HG03571 (cell line): ENCODE results near the gene RTN4IP1.
"Not testable (repeated sequence)": the region's sequence is repeated elsewhere in the genome, so short reads cannot be mapped to it uniquely, and the experiment has no call there.

Experiments
- ATAC-seq: cut with Tn5 transposase; IDR thresholded peaks from one replicate; pipeline ENCODE4 v1.9.1; 2021; ENCODE audit not compliant: unreplicated experiment

RTN4IP1 gene

GRCh38 chr6:106586815-106587415 lies 42.4 kb downstream of the RTN4IP1 start:
- no peak for ATAC-seq

GRCh38 chr6:106581468-106581867 lies 47.8 kb downstream of the RTN4IP1 start:
- no peak for ATAC-seq

GRCh38 chr6:106579281-106579680 lies 50.0 kb downstream of the RTN4IP1 start:
- ATAC-seq = no peak

GRCh38 chr6:106574741-106575458 lies 54.4 kb downstream of the RTN4IP1 start:
- no peak for ATAC-seq

GRCh38 chr6:106572875-106573585 lies 56.3 kb downstream of the RTN4IP1 start:
- no peak for ATAC-seq

- no peak for ATAC-seq
These were observed 56.9 kb downstream of the RTN4IP1 start for GRCh38 chr6:106572436-106572835.

- no peak for ATAC-seq
These were observed 59.9 kb downstream of the RTN4IP1 start for GRCh38 chr6:106569428-106569827.

- ATAC-seq = no peak
These were observed 60.8 kb downstream of the RTN4IP1 start for GRCh38 chr6:106568530-106568929.

GRCh38 chr6:106564476-106564875 lies 64.8 kb downstream of the RTN4IP1 start:
- no peak for ATAC-seq

- ATAC-seq = no peak
These were observed 65.7 kb downstream of the RTN4IP1 start for GRCh38 chr6:106563614-106564013.

- ATAC-seq = no peak
These were observed 67.5 kb downstream of the RTN4IP1 start for GRCh38 chr6:106561686-106562405.

- no peak for ATAC-seq
These were observed 68.2 kb downstream of the RTN4IP1 start for GRCh38 chr6:106560996-106561685.

GRCh38 chr6:106559659-106560058 lies 69.6 kb downstream of the RTN4IP1 start:
- ATAC-seq = not testable (repeated sequence)

- ATAC-seq = no peak
These were observed 70.9 kb downstream of the RTN4IP1 start for GRCh38 chr6:106558364-106558763.

- ATAC-seq = no peak
These were observed 71.5 kb downstream of the RTN4IP1 start for GRCh38 chr6:106557837-106558236.

GRCh38 chr6:106556368-106556960 lies 72.8 kb downstream of the RTN4IP1 start:
- no peak for ATAC-seq

GRCh38 chr6:106555767-106556166 lies 73.5 kb downstream of the RTN4IP1 start:
- ATAC-seq = no peak

GRCh38 chr6:106553440-106553839 lies 75.9 kb downstream of the RTN4IP1 start:
- no peak for ATAC-seq

- ATAC-seq = no peak
These were observed 78.1 kb downstream of the RTN4IP1 start for GRCh38 chr6:106551155-106551554.

- ATAC-seq = no peak
These were observed 79.8 kb downstream of the RTN4IP1 start for GRCh38 chr6:106549521-106549920.
